ENCODE data around the gene MS4A14.
A peak's percentile ranks its signal among the peaks of the same experiment; 100 is the strongest.

Gene MS4A14

DNA sequence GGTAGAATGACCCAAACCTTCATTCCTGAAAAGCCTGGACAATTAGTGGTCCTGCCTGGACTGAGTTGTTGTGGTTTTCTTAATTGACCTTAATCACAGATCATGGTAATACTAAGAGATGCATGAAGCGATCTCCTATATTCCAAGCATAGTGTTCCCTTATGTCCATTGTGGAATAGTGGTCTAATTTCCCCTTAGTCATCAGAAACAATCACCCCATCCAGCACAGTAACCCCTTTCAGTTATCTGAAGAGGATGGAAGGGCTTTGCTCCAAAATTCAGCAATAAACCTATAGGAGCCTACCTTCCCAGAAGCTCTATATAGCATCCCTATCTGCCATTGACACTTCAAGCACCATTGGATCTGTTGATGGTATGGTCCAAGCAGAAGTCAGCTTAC lies 26.4 kb downstream of the MS4A14 start:
- no peaks in the 10 kb centered on the region for H3K36me3 ChIP-seq (ENCODE audit: control insufficient read depth in 4 of 4, insufficient read depth in 4 of 4, low read length in 3 of 4)
- H3K4me3 ChIP-seq (ENCODE audit: control insufficient read depth in 1 of 7, extremely low read depth in 1 of 7, insufficient read depth in 4 of 7, low read depth in 2 of 7, low read length in 6 of 7): no peak overlapping the region
- H3K27ac ChIP-seq (ENCODE audit: insufficient read depth in 1 of 2, low read depth in 1 of 2, low read length in 2 of 2, poor library complexity in 1 of 2, severe bottlenecking in 2 of 2): no peak overlapping the region
- H3K4me1 ChIP-seq (ENCODE audit: control extremely low read depth in 1 of 4, control insufficient read depth in 4 of 4, insufficient read depth in 4 of 4, low read length in 3 of 4): no peaks in the 10 kb centered on the region
- POLR2A ChIA-PET: no interaction called here
- no peaks in the 10 kb centered on the region for H3K27me3 ChIP-seq (replicated peaks in 2 of 5; ENCODE audit: control insufficient read depth in 4 of 5, insufficient read depth in 5 of 5, low read length in 4 of 5)
- peaks cover 0 to 6% (median 0%) of the 10 kb centered on the region in 5 experiments for H3K9me3 ChIP-seq (ENCODE audit: control extremely low read depth in 1 of 5, control insufficient read depth in 4 of 5, insufficient read depth in 2 of 5, low read depth in 1 of 5, low read length in 4 of 5)
- DNase-seq: no peak
- no CpG with 5 or more reads among the region's 1 CpG for WGBS (ENCODE audit: insufficient coverage)
- CTCF ChIA-PET: no interaction called here

DNA sequence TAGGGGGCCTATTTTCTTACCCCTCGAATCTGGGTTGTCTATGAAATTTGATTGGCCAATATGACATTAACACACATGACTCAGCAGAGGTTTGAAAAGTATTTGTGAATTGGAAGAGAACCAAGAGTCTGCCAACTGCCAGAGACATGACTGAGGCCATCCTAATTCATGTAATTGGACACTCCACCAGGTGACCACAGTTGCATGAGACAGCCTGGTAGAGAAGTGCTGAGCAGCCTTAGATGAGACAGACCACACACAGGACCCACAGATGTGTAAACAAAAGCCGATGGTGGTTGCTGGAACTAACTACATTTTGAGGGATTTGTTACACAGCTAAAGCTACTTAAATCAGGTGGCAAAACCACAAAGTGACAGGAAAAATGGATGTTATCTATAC lies 32.3 kb downstream of the MS4A14 start:
- peak in 2 of 3 donors; percentile 42 to 55 for DNase-seq
- POLR2A ChIA-PET: no interaction called here

DNA sequence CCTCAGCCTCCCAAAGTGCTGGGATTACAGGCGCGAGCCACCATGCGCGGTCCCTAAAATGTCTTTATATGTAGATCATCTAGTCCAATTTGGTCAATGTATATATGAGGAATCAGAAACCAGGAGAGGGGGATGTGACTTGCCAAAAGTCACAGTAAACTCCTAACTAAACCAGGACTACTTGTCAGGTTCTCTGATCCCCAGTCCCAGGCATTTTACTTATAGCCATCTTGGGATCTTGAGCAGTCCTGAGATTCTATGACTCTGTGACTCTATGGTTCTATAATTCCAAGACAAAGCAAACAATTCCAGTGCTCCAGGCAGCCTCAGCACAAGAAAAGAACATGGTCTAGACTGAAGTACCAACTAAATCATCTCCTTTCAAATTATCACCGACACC lies 33.0 kb downstream of the MS4A14 start, which contains the start of gene MS4A5:
Gene MS4A5, plus strand, starts transcription at position 301 of the 400 bp plus-strand sequence. CDS start 103 bp downstream, outside the sequence.
- Histone ChIP-seq H3K4me3 (ENCODE audit: control insufficient read depth in 1 of 7, extremely low read depth in 1 of 7, insufficient read depth in 4 of 7, low read depth in 2 of 7, low read length in 6 of 7) (no peak within 1 kb of the TSS), H3K27me3 (replicated peaks in 2 of 5; ENCODE audit: control insufficient read depth in 4 of 5, insufficient read depth in 5 of 5, low read length in 4 of 5) (no peaks in the 10 kb centered on the region), H3K27ac (ENCODE audit: insufficient read depth in 1 of 2, low read depth in 1 of 2, low read length in 2 of 2, poor library complexity in 1 of 2, severe bottlenecking in 2 of 2) (no peak within 1 kb of the TSS), H3K4me1 (ENCODE audit: control extremely low read depth in 1 of 4, control insufficient read depth in 4 of 4, insufficient read depth in 4 of 4, low read length in 3 of 4) (no peaks in the 10 kb centered on the region), H3K36me3 (ENCODE audit: control insufficient read depth in 4 of 4, insufficient read depth in 4 of 4, low read length in 3 of 4) (no peaks in the 10 kb centered on the region), H3K9me3 (ENCODE audit: control extremely low read depth in 1 of 5, control insufficient read depth in 4 of 5, insufficient read depth in 2 of 5, low read depth in 1 of 5, low read length in 4 of 5) (no peaks in the 10 kb centered on the region)
- POLR2A ChIA-PET: no interaction called here
- DNase-seq: no peak
- CTCF ChIA-PET: no interaction called here
- WGBS (ENCODE audit: insufficient coverage): 100% methylated on average over 1 of the region's 5 CpGs

More for the DNA sequence above, 32.3 kb downstream of the MS4A14 start:
- Histone ChIP-seq H3K4me3 (ENCODE audit: control insufficient read depth in 1 of 7, extremely low read depth in 1 of 7, insufficient read depth in 4 of 7, low read depth in 2 of 7, low read length in 6 of 7) (no peak overlapping the region), H3K27me3 (replicated peaks in 2 of 5; ENCODE audit: control insufficient read depth in 4 of 5, insufficient read depth in 5 of 5, low read length in 4 of 5) (no peaks in the 10 kb centered on the region), H3K9me3 (ENCODE audit: control extremely low read depth in 1 of 5, control insufficient read depth in 4 of 5, insufficient read depth in 2 of 5, low read depth in 1 of 5, low read length in 4 of 5) (no peaks in the 10 kb centered on the region), H3K4me1 (ENCODE audit: control extremely low read depth in 1 of 4, control insufficient read depth in 4 of 4, insufficient read depth in 4 of 4, low read length in 3 of 4) (no peaks in the 10 kb centered on the region), H3K36me3 (ENCODE audit: control insufficient read depth in 4 of 4, insufficient read depth in 4 of 4, low read length in 3 of 4) (no peaks in the 10 kb centered on the region), H3K27ac (ENCODE audit: insufficient read depth in 1 of 2, low read depth in 1 of 2, low read length in 2 of 2, poor library complexity in 1 of 2, severe bottlenecking in 2 of 2) (no peak overlapping the region)
- CTCF ChIA-PET: no interaction called here
- WGBS (ENCODE audit: insufficient coverage): 0% methylated on average over 1 of the region's 2 CpGs

DNA sequence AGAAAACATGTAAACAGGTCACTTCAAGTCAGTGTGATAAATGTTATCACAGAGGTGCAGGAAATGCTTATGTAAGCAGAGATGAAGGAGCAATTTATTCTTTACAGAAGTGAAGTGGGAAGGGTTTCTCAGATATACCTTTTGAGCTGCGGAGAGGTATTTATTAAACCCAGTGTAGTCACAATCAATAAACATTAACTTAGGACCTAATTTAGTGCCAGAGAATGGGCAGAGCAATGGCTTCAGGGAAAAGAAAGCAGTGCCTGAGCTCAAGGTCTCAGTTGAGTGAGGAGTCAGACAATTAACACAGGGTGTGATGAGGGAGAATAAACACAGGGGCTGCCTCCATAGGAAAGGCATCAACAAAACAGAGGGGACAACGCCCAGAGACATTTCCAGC lies 35.0 kb downstream of the MS4A14 start:
- Histone ChIP-seq H3K9me3 (ENCODE audit: control extremely low read depth in 1 of 5, control insufficient read depth in 4 of 5, insufficient read depth in 2 of 5, low read depth in 1 of 5, low read length in 4 of 5) (no peaks in the 10 kb centered on the region), H3K4me3 (ENCODE audit: control insufficient read depth in 1 of 7, extremely low read depth in 1 of 7, insufficient read depth in 4 of 7, low read depth in 2 of 7, low read length in 6 of 7) (no peak overlapping the region), H3K4me1 (ENCODE audit: control extremely low read depth in 1 of 4, control insufficient read depth in 4 of 4, insufficient read depth in 4 of 4, low read length in 3 of 4) (no peaks in the 10 kb centered on the region), H3K27ac (ENCODE audit: insufficient read depth in 1 of 2, low read depth in 1 of 2, low read length in 2 of 2, poor library complexity in 1 of 2, severe bottlenecking in 2 of 2) (no peak overlapping the region), H3K27me3 (replicated peaks in 2 of 5; ENCODE audit: control insufficient read depth in 4 of 5, insufficient read depth in 5 of 5, low read length in 4 of 5) (no peaks in the 10 kb centered on the region), H3K36me3 (ENCODE audit: control insufficient read depth in 4 of 4, insufficient read depth in 4 of 4, low read length in 3 of 4) (no peaks in the 10 kb centered on the region)
- WGBS (ENCODE audit: insufficient coverage): 100% methylated on average over 1 of the region's 2 CpGs
- POLR2A ChIA-PET: no interaction called here
- CTCF ChIA-PET: no interaction called here
- DNase-seq: no peak

DNA sequence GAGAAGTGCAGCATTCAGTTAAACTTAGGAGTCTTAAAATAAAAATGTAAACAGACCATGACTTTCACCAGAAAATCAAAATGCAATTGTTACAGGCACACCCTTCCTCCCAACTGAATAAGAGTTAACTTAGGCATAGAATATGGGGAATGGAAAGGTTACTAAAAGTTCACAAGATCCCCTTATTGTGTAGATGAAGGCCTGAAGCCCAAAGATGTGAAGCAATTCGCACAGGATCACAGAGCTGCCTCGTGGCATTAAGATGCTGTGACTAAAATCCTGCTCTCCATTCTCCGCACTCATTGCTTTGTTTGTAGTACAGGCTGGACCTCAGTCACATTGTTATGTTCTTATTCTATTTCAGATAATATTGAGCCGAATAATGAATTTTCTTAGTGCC lies 37.1 kb downstream of the MS4A14 start:
- WGBS (ENCODE audit: insufficient coverage): 100% methylated on average over 3 of the region's 4 CpGs
- H3K4me3 ChIP-seq (ENCODE audit: control insufficient read depth in 1 of 7, extremely low read depth in 1 of 7, insufficient read depth in 4 of 7, low read depth in 2 of 7, low read length in 6 of 7): no peak overlapping the region
- H3K27ac ChIP-seq (ENCODE audit: insufficient read depth in 1 of 2, low read depth in 1 of 2, low read length in 2 of 2, poor library complexity in 1 of 2, severe bottlenecking in 2 of 2): no peak overlapping the region
- H3K36me3 ChIP-seq (ENCODE audit: control insufficient read depth in 4 of 4, insufficient read depth in 4 of 4, low read length in 3 of 4): no peaks in the 10 kb centered on the region
- H3K4me1 ChIP-seq (ENCODE audit: control extremely low read depth in 1 of 4, control insufficient read depth in 4 of 4, insufficient read depth in 4 of 4, low read length in 3 of 4): no peaks in the 10 kb centered on the region
- CTCF ChIA-PET: no interaction called here
- DNase-seq: no peak
- POLR2A ChIA-PET: no interaction called here
- no peaks in the 10 kb centered on the region for H3K9me3 ChIP-seq (ENCODE audit: control extremely low read depth in 1 of 5, control insufficient read depth in 4 of 5, insufficient read depth in 2 of 5, low read depth in 1 of 5, low read length in 4 of 5)
- no peaks in the 10 kb centered on the region for H3K27me3 ChIP-seq (replicated peaks in 2 of 5; ENCODE audit: control insufficient read depth in 4 of 5, insufficient read depth in 5 of 5, low read length in 4 of 5)

DNA sequence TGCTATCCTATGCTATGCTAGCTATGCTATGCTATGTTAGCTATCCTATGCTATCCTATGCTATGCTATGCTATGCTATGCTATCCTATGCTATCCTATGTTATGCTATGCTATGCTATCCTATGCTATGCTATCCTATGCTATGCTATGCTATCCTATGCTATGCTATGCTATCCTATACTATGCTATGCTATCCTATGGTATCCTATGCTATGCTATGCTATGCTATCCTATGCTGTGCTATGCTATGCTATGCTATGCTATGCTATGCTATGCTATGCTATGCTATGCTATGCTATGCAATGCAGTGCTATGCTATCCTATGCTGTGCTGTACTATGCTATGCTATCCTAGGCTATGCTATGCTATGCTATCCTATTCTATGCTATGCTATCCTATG lies 50.8 kb downstream of the MS4A14 start:
- POLR2A ChIA-PET: no interaction called here
- Histone ChIP-seq H3K27me3 (replicated peaks in 2 of 5; ENCODE audit: control insufficient read depth in 4 of 5, insufficient read depth in 5 of 5, low read length in 4 of 5) (no peaks in the 10 kb centered on the region), H3K4me1 (ENCODE audit: control extremely low read depth in 1 of 4, control insufficient read depth in 4 of 4, insufficient read depth in 4 of 4, low read length in 3 of 4) (peaks cover 0 to 17% (median 7%) of the 10 kb centered on the region in 4 experiments), H3K4me3 (ENCODE audit: control insufficient read depth in 1 of 7, extremely low read depth in 1 of 7, insufficient read depth in 4 of 7, low read depth in 2 of 7, low read length in 6 of 7) (peak overlapping the region in 3 of 7 experiments; percentile 6 to 69 (median 16)), H3K36me3 (ENCODE audit: control insufficient read depth in 4 of 4, insufficient read depth in 4 of 4, low read length in 3 of 4) (no peaks in the 10 kb centered on the region), H3K9me3 (ENCODE audit: control extremely low read depth in 1 of 5, control insufficient read depth in 4 of 5, insufficient read depth in 2 of 5, low read depth in 1 of 5, low read length in 4 of 5) (no peaks in the 10 kb centered on the region), H3K27ac (ENCODE audit: insufficient read depth in 1 of 2, low read depth in 1 of 2, low read length in 2 of 2, poor library complexity in 1 of 2, severe bottlenecking in 2 of 2) (peak overlapping the region in 1 of 2 experiments; percentile 49)
- CTCF ChIA-PET: interaction anchor here (1.4 kb wide), 1 partner anchor 10 kb away, joined by 3 read pairs; no protein-coding TSS in a partner anchor
- DNase-seq: no peak

DNA sequence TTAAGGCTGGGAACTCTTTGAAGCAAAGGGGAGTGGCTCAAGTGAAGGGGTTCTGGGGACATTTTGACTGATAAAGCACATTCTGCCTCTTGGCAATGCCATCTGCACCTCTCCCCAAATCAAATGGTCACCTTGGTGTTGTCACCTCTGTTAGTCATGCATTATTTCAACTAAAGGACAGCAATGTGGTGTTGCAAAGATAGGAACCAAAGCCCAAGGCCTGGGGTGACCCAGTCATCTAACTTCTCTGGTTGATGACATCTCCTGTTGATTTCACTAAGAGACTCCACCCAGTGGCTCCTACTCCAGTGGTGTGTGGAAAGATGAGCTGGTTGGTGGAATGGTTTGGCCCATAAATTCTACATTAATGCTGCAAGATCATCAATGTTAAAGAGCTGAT lies 51.6 kb downstream of the MS4A14 start:
- Histone ChIP-seq H3K36me3 (ENCODE audit: control insufficient read depth in 4 of 4, insufficient read depth in 4 of 4, low read length in 3 of 4) (no peaks in the 10 kb centered on the region), H3K27ac (ENCODE audit: insufficient read depth in 1 of 2, low read depth in 1 of 2, low read length in 2 of 2, poor library complexity in 1 of 2, severe bottlenecking in 2 of 2) (no peak overlapping the region), H3K4me1 (ENCODE audit: control extremely low read depth in 1 of 4, control insufficient read depth in 4 of 4, insufficient read depth in 4 of 4, low read length in 3 of 4) (peaks cover 0 to 17% (median 7%) of the 10 kb centered on the region in 4 experiments), H3K4me3 (ENCODE audit: control insufficient read depth in 1 of 7, extremely low read depth in 1 of 7, insufficient read depth in 4 of 7, low read depth in 2 of 7, low read length in 6 of 7) (no peak overlapping the region), H3K9me3 (ENCODE audit: control extremely low read depth in 1 of 5, control insufficient read depth in 4 of 5, insufficient read depth in 2 of 5, low read depth in 1 of 5, low read length in 4 of 5) (no peaks in the 10 kb centered on the region), H3K27me3 (replicated peaks in 2 of 5; ENCODE audit: control insufficient read depth in 4 of 5, insufficient read depth in 5 of 5, low read length in 4 of 5) (no peaks in the 10 kb centered on the region)
- POLR2A ChIA-PET: no interaction called here
- CTCF ChIA-PET: no interaction called here
- DNase-seq: peak in 1 of 3 donors; percentile 3
